ENCODE results near the gene TOLLIP.

DNA sequence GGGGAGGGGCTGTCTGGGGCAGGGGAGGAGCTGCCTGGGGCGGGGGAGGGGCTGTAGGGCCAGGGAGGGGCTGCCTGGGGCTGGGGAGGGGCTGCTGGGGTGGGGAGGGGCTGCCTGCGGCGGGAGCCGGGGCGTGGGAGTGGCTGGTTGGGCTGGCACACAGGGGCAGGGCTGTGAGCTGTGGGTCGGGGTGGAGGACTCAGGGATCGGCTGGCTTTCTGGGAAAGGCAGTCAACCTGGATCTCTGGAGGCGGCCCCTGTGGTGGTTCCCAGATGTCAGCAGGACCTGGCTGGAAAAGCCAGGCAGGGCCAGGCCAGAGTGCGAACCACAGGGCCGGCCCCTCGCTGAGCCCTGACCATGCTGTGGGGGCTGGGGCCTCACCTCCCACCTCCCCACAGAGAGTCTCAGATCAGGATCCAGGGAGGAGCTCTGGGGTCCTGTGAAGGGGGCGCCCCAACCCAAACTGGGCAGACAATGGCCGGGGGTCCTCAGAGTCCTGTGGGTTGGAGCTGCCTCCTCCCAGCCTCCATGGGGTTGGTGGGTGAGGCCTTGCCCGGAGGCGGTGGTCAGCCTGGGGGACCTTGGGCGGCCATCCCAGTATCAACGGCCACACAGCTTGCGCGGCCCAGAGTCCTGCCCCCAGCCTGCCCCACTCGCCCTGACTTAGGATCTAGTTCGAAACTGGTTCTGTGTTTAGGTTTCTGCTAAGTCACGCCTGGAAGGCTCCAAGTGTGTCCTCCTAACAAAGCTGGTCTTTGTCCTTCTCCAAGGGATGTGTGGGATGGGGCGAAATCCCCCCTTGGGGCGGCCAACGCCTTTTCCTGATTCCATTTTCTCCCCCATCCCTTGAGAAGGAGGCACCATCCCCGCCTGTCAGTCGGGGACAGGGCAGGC lies 84.7 kb downstream of the TOLLIP start:
- TF ChIP-seq, protein P1, sequence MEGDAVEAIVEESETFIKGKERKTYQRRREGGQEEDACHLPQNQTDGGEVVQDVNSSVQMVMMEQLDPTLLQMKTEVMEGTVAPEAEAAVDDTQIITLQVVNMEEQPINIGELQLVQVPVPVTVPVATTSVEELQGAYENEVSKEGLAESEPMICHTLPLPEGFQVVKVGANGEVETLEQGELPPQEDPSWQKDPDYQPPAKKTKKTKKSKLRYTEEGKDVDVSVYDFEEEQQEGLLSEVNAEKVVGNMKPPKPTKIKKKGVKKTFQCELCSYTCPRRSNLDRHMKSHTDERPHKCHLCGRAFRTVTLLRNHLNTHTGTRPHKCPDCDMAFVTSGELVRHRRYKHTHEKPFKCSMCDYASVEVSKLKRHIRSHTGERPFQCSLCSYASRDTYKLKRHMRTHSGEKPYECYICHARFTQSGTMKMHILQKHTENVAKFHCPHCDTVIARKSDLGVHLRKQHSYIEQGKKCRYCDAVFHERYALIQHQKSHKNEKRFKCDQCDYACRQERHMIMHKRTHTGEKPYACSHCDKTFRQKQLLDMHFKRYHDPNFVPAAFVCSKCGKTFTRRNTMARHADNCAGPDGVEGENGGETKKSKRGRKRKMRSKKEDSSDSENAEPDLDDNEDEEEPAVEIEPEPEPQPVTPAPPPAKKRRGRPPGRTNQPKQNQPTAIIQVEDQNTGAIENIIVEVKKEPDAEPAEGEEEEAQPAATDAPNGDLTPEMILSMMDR (IDR thresholded peaks at IDR 0.05), result no peak
- TF ChIP-seq POLR2A (IDR thresholded peaks at IDR 0.05), result no peak

Data from esophagus squamous epithelium (tissue), 4 donors.